Smooth muscle cell of the brain vasculature (primary cell): ENCODE measurements around the gene MT1B.

ENCODE experiments used
- DNase-seq: peaks from one replicate; pipeline ENCODE4 v3.0.0-alpha.2; 2012; ENCODE audit warnings: low read depth, low spot score

Gene MT1B

DNA sequence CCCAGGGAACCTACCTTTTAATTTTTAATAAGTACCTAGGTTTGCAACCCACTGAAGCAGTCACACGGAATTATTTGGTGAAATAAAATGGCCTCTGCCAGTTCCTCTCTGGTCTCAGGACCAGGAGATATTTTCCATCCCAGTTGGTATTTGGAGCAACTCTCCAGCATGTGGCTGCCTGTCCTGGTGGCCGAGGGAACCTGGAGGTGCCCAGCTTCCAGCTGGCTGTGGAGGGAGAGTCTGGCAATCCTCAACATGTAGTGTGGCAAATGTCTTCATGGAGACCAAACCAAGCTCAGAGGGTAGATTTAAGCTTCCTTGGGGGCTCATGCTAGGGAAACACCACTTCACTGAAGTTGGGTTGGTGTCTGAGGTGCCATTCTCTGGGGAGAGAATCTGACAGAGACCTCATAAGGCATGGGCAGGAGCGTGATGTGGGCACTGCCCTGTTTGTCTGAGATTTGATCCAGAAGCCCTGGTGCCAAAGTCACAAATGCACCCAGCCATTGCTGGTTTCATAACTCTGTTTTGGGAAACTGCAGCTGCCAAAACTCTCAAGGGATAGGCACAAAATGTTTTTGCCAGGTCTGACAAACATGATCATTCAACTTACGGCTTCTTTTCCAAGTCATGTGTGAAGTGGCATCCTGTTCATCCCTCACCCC, 33.4 kb downstream of the MT1B start:
- DNase-seq = no peak

DNA sequence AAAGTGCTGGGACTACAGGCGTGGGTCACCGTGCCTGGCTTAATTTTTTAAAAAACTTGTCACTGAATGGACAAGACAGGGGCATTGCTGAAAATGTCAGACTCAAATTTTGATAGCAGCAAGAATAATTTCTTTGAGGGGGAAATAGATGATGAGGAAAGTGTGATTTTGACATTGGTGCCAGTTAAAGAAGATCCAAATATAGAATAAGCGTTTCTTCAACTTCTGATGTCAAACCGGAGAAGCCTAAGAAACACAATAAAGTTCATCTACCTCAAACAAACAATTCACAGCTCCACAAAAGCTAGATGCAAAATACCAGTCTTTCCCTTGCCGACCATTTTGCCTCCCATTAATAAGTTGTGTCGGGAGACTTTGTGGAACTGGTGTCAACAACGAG, 35.1 kb downstream of the MT1B start:
- DNase-seq = no peak

DNA sequence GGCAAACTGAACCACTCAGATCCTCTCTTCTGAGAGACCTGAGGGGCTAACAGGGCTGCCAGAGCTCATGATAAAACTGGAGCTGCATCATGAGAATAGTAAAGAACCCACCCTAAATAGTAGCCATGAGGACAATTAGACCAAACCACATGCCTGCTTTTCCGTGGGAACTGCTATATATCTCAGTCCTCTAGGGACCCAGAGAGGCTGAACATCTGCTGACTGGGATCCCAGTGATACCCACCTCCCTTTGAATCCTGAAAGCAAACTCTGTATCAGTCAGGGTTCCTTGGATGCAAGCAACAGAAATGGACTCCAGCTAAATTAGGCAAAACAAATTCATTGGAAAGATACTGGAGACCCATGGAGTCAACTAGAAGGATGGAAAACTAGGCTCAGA, 37.1 kb downstream of the MT1B start:
- no peak for DNase-seq

DNA sequence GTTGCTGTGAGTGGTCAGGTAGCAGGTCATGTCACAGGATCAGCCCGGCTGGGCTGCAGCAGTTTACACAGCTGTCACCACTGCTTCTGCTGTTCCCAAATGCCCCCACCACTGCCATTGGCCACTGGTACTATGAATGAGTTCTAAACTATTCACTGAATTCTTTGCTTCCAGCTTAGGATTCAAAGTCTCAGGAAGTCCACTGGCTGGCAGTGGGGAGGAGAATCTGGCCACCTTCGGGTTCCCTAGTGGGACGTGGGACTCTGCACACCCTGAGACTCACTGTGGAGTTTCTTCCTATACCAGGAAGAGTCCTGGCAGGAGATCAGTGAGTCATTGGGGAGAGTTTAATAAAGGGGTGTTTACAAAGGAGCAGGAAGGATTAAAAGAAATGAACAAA, 37.5 kb downstream of the MT1B start:
- DNase-seq = no peak

DNA sequence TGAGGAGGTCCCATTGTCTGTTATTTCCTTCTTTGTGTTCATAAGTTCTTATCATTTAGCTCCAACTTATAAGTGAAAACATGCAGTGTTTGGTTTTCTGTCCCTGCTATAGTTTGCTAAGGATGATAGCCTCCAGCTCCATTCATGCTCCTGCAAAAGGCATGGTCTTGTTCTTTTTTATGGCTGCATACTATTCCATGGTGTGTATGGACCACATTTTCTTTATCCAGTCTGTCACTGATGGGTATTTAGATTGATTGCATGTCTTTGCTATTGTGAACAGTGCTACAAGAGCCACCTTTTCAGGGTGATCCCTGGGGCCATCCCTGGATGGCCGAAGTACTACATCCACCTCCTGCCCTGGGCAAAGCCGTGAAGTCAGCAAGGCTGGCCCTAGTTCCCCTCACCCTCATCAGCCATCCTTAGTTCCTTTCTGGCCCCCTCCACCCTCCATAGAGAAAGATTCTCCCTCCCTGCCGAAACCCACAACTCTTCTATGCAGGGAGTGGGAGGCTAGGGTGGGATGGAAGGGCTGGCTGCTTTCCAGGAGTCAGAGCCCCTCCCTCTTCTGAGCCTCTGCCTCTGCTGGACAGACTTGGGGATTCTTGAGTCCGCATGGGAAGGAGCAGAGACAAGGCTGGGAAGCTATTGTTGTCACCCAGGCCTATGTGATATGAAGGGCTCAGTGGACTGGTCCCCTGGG, 38.9 kb downstream of the MT1B start:
- no peak for DNase-seq

DNA sequence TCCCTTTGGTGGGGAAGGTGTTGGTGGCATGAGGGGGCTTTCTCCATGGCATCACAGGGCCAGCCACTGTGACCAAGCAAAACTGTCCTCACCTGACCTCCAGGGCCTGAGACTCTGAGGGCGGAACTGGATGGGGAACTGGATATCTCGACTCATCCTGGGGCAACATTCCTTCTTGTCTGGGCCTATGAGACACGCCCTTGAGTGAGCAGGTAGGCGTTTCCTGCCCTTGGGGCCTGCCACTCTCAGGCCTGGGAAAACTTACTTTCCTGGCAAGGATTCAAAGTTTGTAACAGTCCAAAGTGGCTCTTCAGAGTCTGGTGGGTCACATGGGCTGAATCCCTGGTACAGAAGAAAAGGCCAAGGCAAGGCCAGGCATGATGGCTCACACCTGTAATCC, 40.2 kb downstream of the MT1B start:
- DNase-seq = no peak

DNA sequence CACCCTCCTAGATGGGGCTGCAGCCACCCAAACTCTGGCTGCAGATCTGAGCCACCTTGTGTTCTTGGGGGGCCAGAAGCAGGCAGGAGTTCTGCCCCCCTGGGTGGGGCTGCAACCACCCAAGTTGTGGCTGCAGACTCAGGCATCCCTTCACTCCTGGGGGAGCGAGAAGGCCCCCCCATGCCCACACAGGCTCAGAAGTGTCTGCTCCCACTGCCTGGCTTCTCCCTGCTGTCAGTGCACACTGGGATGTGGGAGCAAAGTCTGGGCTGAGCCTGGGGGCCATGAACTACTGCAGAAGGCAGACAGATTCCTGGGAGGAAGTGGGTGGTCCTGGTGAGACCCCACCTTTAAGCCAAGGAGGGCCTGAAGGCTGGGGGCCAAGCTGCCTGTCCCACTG, 43.6 kb downstream of the MT1B start:
- no peak for DNase-seq

DNA sequence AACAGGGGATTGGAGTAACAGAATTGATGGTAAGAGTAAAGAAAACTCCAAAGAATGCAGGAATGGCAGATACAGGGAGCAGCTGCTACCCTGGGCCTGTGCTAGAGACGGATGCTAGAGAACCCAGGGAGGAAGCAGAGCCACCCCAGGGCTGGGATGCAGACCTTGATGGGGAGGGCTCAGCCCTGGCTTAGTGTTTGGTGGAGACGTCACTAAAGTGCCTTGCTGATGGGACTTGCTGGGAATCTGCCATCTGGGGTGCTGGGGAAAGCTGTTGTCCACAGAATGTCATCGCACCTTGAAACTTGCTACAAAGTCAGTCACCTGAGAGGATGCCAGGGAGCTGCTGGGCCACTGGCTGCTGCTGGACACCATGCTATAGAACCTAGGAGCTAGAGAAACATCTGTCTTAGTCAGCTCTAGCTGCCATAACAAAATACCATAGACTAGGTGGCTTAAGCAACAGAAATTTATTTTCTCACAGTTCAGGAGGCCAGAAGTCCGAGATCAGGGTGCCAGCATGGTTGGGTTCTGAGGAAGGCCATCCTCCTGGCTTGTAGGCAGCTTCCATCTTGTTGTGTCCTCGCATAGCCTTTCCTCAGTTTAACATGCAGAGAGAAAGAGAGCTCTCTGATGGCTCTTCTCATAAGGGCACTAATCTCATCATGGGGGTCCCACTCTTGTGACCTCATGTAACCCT, 45.9 kb downstream of the MT1B start:
- DNase-seq = no peak

DNA sequence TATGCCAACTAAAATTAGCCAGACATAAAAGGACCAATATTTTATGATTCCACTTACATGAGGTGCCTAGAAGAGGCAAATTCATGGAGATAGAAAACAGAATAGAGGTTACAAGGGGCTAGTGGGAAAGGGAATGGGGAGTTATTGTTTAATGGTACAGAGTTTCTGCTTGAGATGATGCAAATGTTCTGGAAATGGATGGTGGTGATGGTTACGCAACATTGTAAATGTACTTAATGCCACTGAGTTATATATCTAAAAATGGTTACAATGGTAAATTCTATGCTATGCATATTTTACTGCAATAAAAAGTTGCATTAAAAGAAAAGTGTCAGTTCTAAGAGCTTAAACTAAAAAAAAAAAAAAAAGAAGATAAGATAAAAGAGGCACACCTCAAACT, 48.5 kb downstream of the MT1B start:
- no peak for DNase-seq

DNA sequence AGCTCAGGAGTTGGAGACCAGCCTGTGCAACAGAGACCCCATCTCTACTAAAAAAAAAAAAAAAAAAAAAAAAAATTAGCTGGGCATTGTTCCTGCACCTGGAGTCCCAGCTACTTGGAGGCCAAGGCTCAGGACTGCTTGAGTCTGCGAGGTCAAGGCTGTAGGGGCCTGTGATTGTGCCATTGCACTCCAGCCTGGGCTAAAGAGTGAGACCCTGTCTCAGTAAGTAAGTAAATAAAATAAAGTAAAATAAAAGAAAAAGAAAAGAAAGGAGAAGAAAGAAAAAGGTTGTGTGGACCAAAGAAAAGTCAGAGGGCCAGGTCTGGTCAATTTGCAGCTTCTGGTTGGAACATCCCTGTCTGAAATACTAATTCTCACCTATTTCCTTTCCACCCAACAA, 48.9 kb downstream of the MT1B start:
- DNase-seq = no peak

DNA sequence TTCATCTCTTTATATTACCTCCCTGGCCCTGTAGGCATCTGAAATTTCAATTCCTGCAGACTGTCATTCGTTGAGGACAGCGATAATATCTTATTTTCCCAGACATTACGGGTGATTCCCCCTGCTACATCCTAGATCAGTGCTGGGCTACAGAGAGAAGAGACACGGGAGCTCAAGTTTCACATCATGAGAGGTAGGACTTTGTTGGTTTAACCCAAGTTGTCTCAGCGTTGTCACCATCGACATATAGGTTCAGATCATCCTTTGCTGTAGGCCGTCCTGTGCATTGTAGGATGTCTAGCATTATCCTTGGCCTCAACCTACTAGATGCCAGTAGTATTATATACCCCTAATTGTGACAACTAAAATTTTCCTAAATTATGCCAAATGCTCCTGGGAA, 49.8 kb downstream of the MT1B start:
- DNase-seq = no peak
